ENCODE results near the gene LRRC3.
"Not testable (repeated sequence)": the region's sequence is repeated elsewhere in the genome, so short reads cannot be mapped to it uniquely, and the experiment has no call there.

LRRC3 gene

GRCh38 chr21:44413566-44414290 is 41.6 kb upstream of the LRRC3 start:
- no peak for DNase-seq (ENCODE audit: low read depth, low spot score)
- TF ChIP-seq CTCF (IDR thresholded peaks at IDR 0.05; ENCODE audit: insufficient read depth, low read length, missing control alignments), result no peak
- H3K4me3 ChIP-seq (ENCODE audit: low read depth, low read length), result no peak overlapping the region
- POLR2A ChIA-PET, result no interaction called here
- CTCF ChIA-PET, result no interaction called here

GRCh38 chr21:44414291-44415072 is 40.8 kb upstream of the LRRC3 start:
- no peak overlapping the region for H3K4me3 ChIP-seq (ENCODE audit: low read depth, low read length)
- POLR2A ChIA-PET, result no interaction called here
- no peak for DNase-seq (ENCODE audit: low read depth, low spot score)
- no peak for TF ChIP-seq CTCF (IDR thresholded peaks at IDR 0.05; ENCODE audit: insufficient read depth, low read length, missing control alignments)
- CTCF ChIA-PET, result no interaction called here

- H3K4me3 ChIP-seq (ENCODE audit: low read depth, low read length), result no peak overlapping the region
- no peak for DNase-seq (ENCODE audit: low read depth, low spot score)
- ChIA-PET CTCF (no interaction called here), POLR2A (no interaction called here)
- TF ChIP-seq CTCF (IDR thresholded peaks at IDR 0.05; ENCODE audit: insufficient read depth, low read length, missing control alignments), result no peak
These were observed 40.0 kb upstream of the LRRC3 start for GRCh38 chr21:44415073-44416025.

GRCh38 chr21:44416193-44416592 is 39.1 kb upstream of the LRRC3 start:
- no peak for DNase-seq (ENCODE audit: low read depth, low spot score)
- ChIA-PET CTCF (no interaction called here), POLR2A (no interaction called here)
- H3K4me3 ChIP-seq (ENCODE audit: low read depth, low read length), result no peak overlapping the region
- no peak for TF ChIP-seq CTCF (IDR thresholded peaks at IDR 0.05; ENCODE audit: insufficient read depth, low read length, missing control alignments)

DNA sequence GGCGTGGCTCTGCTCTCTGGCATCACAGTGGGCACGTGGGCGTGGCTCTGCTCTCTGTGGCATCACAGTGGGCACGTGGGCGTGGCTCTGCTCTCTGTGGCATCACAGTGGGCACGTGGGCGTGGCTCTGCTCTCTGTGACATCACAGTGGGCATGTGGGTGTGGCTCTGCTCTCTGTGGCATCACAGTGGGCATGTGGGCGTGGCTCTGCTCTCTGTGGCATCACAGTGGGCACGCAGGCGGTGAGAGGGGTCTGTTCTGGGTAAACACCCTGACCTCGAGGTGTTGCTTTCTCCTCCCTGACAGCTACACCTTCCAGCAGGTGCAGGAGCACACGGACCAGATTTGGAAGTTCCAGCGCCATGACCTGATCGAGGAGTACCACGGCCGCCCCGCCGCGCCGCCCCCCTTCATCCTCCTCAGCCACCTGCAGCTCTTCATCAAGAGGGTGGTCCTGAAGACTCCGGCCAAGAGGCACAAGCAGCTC is 37.6 kb upstream of the LRRC3 start:
- CTCF ChIA-PET; POLR2A ChIA-PET; H3K4me3 ChIP-seq (ENCODE audit: low read depth, low read length); DNase-seq (ENCODE audit: low read depth, low spot score): not testable (repeated sequence)

DNA sequence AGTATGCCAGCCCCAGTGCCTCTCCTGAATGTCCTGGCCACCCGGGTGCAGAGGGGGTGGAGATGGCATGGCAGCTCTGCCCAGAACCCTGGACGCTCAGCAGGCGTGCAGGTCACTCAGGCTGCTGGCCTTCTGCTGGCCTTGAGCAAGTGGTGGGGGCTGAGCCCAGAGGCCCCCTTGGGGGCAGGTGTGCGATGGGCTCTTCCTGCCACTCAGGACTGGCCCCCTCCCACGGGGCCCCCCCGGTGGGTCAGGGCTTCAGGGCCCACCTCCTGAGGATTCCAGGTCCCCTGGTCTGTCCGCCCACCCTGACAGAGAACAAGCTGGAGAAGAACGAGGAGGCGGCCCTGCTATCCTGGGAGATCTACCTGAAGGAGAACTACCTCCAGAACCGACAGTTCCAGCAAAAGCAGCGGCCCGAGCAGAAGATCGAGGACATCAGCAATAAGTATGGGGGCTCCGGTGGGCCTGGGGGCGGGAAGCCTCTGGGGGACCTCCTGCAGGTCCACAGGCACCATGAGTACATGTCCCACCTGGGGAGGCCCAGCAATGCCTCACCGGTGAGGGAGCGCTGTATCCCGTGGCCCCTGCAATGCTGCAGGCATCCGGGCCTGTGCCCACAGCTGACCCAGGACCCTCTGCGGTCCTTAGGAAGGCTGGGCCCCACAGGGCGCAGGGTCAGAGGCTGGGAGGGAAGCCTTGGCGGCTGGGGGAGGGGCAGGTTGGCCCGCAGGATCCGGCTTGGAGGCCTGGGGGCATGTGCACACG is 37.0 kb upstream of the LRRC3 start:
- POLR2A ChIA-PET, result no interaction called here

More for the DNA sequence above, 37.0 kb upstream of the LRRC3 start:
- H3K4me3 ChIP-seq (ENCODE audit: low read depth, low read length), result no peak overlapping the region
- CTCF ChIA-PET, result no interaction called here
- DNase-seq (ENCODE audit: low read depth, low spot score), result no peak
- no peak for TF ChIP-seq CTCF (IDR thresholded peaks at IDR 0.05; ENCODE audit: insufficient read depth, low read length, missing control alignments)

Measured in AG04449 (cell line).